ENCODE data around the gene ADARB2. TPM values are rescaled to one million over a fixed set of nuclear protein-coding genes. Genes with fewer than 3 reads are reported as not detected.

ADARB2 gene
- total and polyA plus RNA-seq, 5 donors from 2014 or later, result 0.27 to 2.9 (median 0.69) TPM; not detected in 1

GRCh38 chr10:1451362-1451888, 285.9 kb downstream of the ADARB2 start:
- no peak for DNase-seq
- Histone ChIP-seq H3K9me3 (ENCODE audit: control insufficient read depth in 2 of 2, low read length in 2 of 2) (no peaks in the 10 kb centered on the region), H3K4me3 (ENCODE audit: low read depth, low read length) (no peak overlapping the region), H3K27me3 (ENCODE audit: control insufficient read depth, insufficient read depth, low read length) (no peaks in the 10 kb centered on the region), H3K36me3 (ENCODE audit: control insufficient read depth, insufficient read depth, low read length) (no peaks in the 10 kb centered on the region), H3K4me1 (ENCODE audit: control insufficient read depth, insufficient read depth, low read length, poor library complexity, severe bottlenecking) (no peaks in the 10 kb centered on the region), H3K27ac (ENCODE audit: insufficient read depth, low read length, poor library complexity, severe bottlenecking) (no peak overlapping the region)
- peaks cover 16% of the 10 kb centered on the region for H3K27me3 Mint-ChIP-seq
- no peak overlapping the region for H3K27ac Mint-ChIP-seq
- H3K9me3 Mint-ChIP-seq, result peaks cover 0 to 5% (median 0%) of the 10 kb centered on the region in 7 donors
- no peak overlapping the region for H3K4me3 Mint-ChIP-seq
- no peaks in the 10 kb centered on the region for H3K36me3 Mint-ChIP-seq
- ATAC-seq (ENCODE audit: low read depth in 2 of 2), result no peak
- H3K4me1 Mint-ChIP-seq, result no peaks in the 10 kb centered on the region

- H3K27me3 ChIP-seq (ENCODE audit: control insufficient read depth, insufficient read depth, low read length), result no peaks in the 10 kb centered on the region
- H3K27ac ChIP-seq (ENCODE audit: insufficient read depth, low read length, poor library complexity, severe bottlenecking), result no peak overlapping the region
- Mint-ChIP-seq H3K4me3 (no peak overlapping the region), H3K36me3 (no peaks in the 10 kb centered on the region), H3K27me3 (peaks cover 12% of the 10 kb centered on the region), H3K27ac (peak overlapping the region in 1 of 3 donors; percentile 15), H3K4me1 (no peaks in the 10 kb centered on the region), H3K9me3 (peaks cover 0 to 5% (median 0%) of the 10 kb centered on the region in 7 donors)
- H3K4me3 ChIP-seq (ENCODE audit: low read depth, low read length), result no peak overlapping the region
- no peak for ATAC-seq (ENCODE audit: low read depth in 2 of 2)
- no peaks in the 10 kb centered on the region for H3K9me3 ChIP-seq (ENCODE audit: control insufficient read depth in 2 of 2, low read length in 2 of 2)
- H3K36me3 ChIP-seq (ENCODE audit: control insufficient read depth, insufficient read depth, low read length), result no peaks in the 10 kb centered on the region
- DNase-seq, result no peak
- no peaks in the 10 kb centered on the region for H3K4me1 ChIP-seq (ENCODE audit: control insufficient read depth, insufficient read depth, low read length, poor library complexity, severe bottlenecking)
Measured at GRCh38 chr10:1449572-1450205, 287.6 kb downstream of the ADARB2 start.

- Histone ChIP-seq H3K4me1 (ENCODE audit: control insufficient read depth, insufficient read depth, low read length, poor library complexity, severe bottlenecking) (no peaks in the 10 kb centered on the region), H3K27me3 (ENCODE audit: control insufficient read depth, insufficient read depth, low read length) (no peaks in the 10 kb centered on the region), H3K9me3 (ENCODE audit: control insufficient read depth in 2 of 2, low read length in 2 of 2) (no peaks in the 10 kb centered on the region), H3K27ac (ENCODE audit: insufficient read depth, low read length, poor library complexity, severe bottlenecking) (no peak overlapping the region), H3K4me3 (ENCODE audit: low read depth, low read length) (no peak overlapping the region), H3K36me3 (ENCODE audit: control insufficient read depth, insufficient read depth, low read length) (no peaks in the 10 kb centered on the region)
- DNase-seq (no peak), ATAC-seq (ENCODE audit: low read depth in 2 of 2) (no peak)
- no peak overlapping the region for H3K27ac Mint-ChIP-seq
- no peaks in the 10 kb centered on the region for H3K4me1 Mint-ChIP-seq
- no peak overlapping the region for H3K4me3 Mint-ChIP-seq
- H3K36me3 Mint-ChIP-seq, result no peaks in the 10 kb centered on the region
- H3K9me3 Mint-ChIP-seq, result peaks cover 0 to 5% (median 0%) of the 10 kb centered on the region in 7 donors
- peaks cover 11% of the 10 kb centered on the region for H3K27me3 Mint-ChIP-seq
Measured at GRCh38 chr10:1449021-1449420, 288.3 kb downstream of the ADARB2 start.

GRCh38 chr10:1448252-1448930, 288.9 kb downstream of the ADARB2 start:
- Histone ChIP-seq H3K36me3 (ENCODE audit: control insufficient read depth, insufficient read depth, low read length) (no peaks in the 10 kb centered on the region), H3K4me3 (ENCODE audit: low read depth, low read length) (no peak overlapping the region), H3K27ac (ENCODE audit: insufficient read depth, low read length, poor library complexity, severe bottlenecking) (no peak overlapping the region), H3K9me3 (ENCODE audit: control insufficient read depth in 2 of 2, low read length in 2 of 2) (no peaks in the 10 kb centered on the region), H3K4me1 (ENCODE audit: control insufficient read depth, insufficient read depth, low read length, poor library complexity, severe bottlenecking) (no peaks in the 10 kb centered on the region), H3K27me3 (ENCODE audit: control insufficient read depth, insufficient read depth, low read length) (no peaks in the 10 kb centered on the region)
- ATAC-seq (ENCODE audit: low read depth in 2 of 2) (no peak), DNase-seq (no peak)
- peaks cover 0 to 4% (median 0%) of the 10 kb centered on the region in 7 donors for H3K9me3 Mint-ChIP-seq
- H3K27ac Mint-ChIP-seq, result no peak overlapping the region
- no peaks in the 10 kb centered on the region for H3K36me3 Mint-ChIP-seq
- H3K4me1 Mint-ChIP-seq, result no peaks in the 10 kb centered on the region
- H3K4me3 Mint-ChIP-seq, result no peak overlapping the region
- H3K27me3 Mint-ChIP-seq, result peaks cover 7% of the 10 kb centered on the region

- no peaks in the 10 kb centered on the region for H3K4me1 Mint-ChIP-seq
- DNase-seq (no peak), ATAC-seq (ENCODE audit: low read depth in 2 of 2) (no peak)
- no peaks in the 10 kb centered on the region for H3K27me3 ChIP-seq (ENCODE audit: control insufficient read depth, insufficient read depth, low read length)
- peaks cover 7% of the 10 kb centered on the region for H3K27me3 Mint-ChIP-seq
- no peak overlapping the region for H3K4me3 ChIP-seq (ENCODE audit: low read depth, low read length)
- no peak overlapping the region for H3K4me3 Mint-ChIP-seq
- no peak overlapping the region for H3K27ac Mint-ChIP-seq
- peaks cover 0 to 3% (median 0%) of the 10 kb centered on the region in 7 donors for H3K9me3 Mint-ChIP-seq
- H3K36me3 Mint-ChIP-seq, result no peaks in the 10 kb centered on the region
- no peaks in the 10 kb centered on the region for H3K36me3 ChIP-seq (ENCODE audit: control insufficient read depth, insufficient read depth, low read length)
- H3K27ac ChIP-seq (ENCODE audit: insufficient read depth, low read length, poor library complexity, severe bottlenecking), result no peak overlapping the region
- no peaks in the 10 kb centered on the region for H3K4me1 ChIP-seq (ENCODE audit: control insufficient read depth, insufficient read depth, low read length, poor library complexity, severe bottlenecking)
- no peaks in the 10 kb centered on the region for H3K9me3 ChIP-seq (ENCODE audit: control insufficient read depth in 2 of 2, low read length in 2 of 2)
Measured at GRCh38 chr10:1444826-1445225, 292.5 kb downstream of the ADARB2 start.

GRCh38 chr10:1440897-1441296, 296.4 kb downstream of the ADARB2 start:
- Mint-ChIP-seq H3K36me3 (no peaks in the 10 kb centered on the region), H3K4me3 (no peak overlapping the region), H3K27me3 (peaks cover 5% of the 10 kb centered on the region), H3K27ac (no peak overlapping the region), H3K4me1 (no peaks in the 10 kb centered on the region), H3K9me3 (peaks cover 0 to 1% (median 0%) of the 10 kb centered on the region in 7 donors)
- Histone ChIP-seq H3K9me3 (ENCODE audit: control insufficient read depth in 2 of 2, low read length in 2 of 2) (no peaks in the 10 kb centered on the region), H3K27me3 (ENCODE audit: control insufficient read depth, insufficient read depth, low read length) (no peaks in the 10 kb centered on the region), H3K27ac (ENCODE audit: insufficient read depth, low read length, poor library complexity, severe bottlenecking) (no peak overlapping the region), H3K36me3 (ENCODE audit: control insufficient read depth, insufficient read depth, low read length) (no peaks in the 10 kb centered on the region), H3K4me3 (ENCODE audit: low read depth, low read length) (no peak overlapping the region), H3K4me1 (ENCODE audit: control insufficient read depth, insufficient read depth, low read length, poor library complexity, severe bottlenecking) (no peaks in the 10 kb centered on the region)
- DNase-seq (no peak), ATAC-seq (ENCODE audit: low read depth in 2 of 2) (no peak)

- Histone ChIP-seq H3K9me3 (ENCODE audit: control insufficient read depth in 2 of 2, low read length in 2 of 2) (peaks cover 6 to 11% of the 10 kb centered on the region in 2 experiments), H3K36me3 (ENCODE audit: control insufficient read depth, insufficient read depth, low read length) (no peaks in the 10 kb centered on the region), H3K4me1 (ENCODE audit: control insufficient read depth, insufficient read depth, low read length, poor library complexity, severe bottlenecking) (no peaks in the 10 kb centered on the region), H3K27ac (ENCODE audit: insufficient read depth, low read length, poor library complexity, severe bottlenecking) (no peak overlapping the region), H3K4me3 (ENCODE audit: low read depth, low read length) (no peak overlapping the region), H3K27me3 (ENCODE audit: control insufficient read depth, insufficient read depth, low read length) (no peaks in the 10 kb centered on the region)
- no peak for ATAC-seq (ENCODE audit: low read depth in 2 of 2)
- no peaks in the 10 kb centered on the region for H3K36me3 Mint-ChIP-seq
- H3K9me3 Mint-ChIP-seq, result peaks cover 0 to 13% (median 1%) of the 10 kb centered on the region in 7 donors
- H3K4me1 Mint-ChIP-seq, result no peaks in the 10 kb centered on the region
- no peak for DNase-seq
- H3K4me3 Mint-ChIP-seq, result no peak overlapping the region
- peaks cover 10% of the 10 kb centered on the region for H3K27me3 Mint-ChIP-seq
- H3K27ac Mint-ChIP-seq, result no peak overlapping the region
Measured at GRCh38 chr10:1434912-1435692, 302.2 kb downstream of the ADARB2 start.
